Astrocyte of the hippocampus (primary cell): Measurements from ENCODE around the gene LRRC30.
A peak's percentile ranks its signal among the peaks of the same experiment; 100 is the strongest.
"Not testable (repeated sequence)": the region's sequence is repeated elsewhere in the genome, so short reads cannot be mapped to it uniquely, and the experiment has no call there.

Experiments
- DNase-seq: peaks from one replicate; pipeline ENCODE4 v3.0.0; 2011; ENCODE audit warnings: low read depth, low spot score

The LRRC30 gene

DNA sequence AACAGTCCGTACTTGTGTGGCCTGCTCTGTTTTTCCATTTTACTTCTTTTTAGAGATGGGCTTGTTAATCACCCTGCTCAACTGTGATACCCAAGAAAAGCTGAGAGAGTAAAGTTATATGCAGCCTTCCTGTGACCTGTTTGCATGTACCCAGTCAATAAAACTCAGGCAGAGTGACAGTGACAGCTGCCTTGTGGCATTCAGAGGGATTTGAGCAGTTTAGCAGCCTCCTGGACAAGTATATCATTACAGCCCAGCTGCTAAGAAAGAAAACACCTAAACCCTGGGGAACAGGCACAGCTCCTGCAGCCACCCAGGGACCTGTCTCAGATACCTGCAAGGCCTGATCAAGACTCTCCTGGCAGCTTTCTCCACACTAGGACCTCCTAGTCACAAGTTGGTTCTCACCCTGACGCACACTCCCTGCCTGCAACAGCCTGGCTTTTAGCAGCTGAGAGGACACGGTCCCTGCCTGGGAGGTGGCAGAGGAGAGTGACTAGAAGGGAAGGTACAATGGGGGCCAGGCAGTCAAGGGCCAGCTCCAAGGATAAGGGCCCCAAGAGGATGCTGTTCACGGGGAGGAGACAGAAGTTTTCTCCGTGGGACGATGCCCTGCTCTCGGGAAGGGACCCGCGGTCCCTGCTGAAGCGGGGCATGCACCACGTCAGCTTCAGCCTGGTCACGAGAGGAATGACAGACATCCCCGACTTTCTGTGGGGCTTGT, at the start of gene LRRC30:
TSS of gene LRRC30 (plus strand) at position 464 of the 724 bp plus-strand sequence. CDS start at position 514, 50 bp downstream.
- DNase-seq = no peak

DNA sequence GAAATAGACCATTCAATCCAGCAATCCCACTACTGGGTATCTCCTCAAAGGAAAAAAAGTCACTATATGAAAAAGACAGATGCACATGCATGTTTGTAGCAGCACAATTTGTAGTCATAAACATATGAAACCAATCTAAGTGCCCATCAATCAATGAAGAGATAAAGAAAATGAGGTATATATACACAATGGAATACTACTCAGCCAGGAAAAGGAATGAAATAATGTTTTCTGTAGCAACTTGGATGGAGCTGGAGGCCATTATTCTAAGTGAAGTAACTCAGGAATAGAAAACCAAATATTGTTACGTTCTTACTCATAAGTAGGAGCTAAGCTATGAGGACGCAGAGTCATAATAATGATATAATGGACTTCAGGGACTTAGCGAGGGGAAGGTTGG, 45.2 kb upstream of the LRRC30 start:
- DNase-seq = no peak

DNA sequence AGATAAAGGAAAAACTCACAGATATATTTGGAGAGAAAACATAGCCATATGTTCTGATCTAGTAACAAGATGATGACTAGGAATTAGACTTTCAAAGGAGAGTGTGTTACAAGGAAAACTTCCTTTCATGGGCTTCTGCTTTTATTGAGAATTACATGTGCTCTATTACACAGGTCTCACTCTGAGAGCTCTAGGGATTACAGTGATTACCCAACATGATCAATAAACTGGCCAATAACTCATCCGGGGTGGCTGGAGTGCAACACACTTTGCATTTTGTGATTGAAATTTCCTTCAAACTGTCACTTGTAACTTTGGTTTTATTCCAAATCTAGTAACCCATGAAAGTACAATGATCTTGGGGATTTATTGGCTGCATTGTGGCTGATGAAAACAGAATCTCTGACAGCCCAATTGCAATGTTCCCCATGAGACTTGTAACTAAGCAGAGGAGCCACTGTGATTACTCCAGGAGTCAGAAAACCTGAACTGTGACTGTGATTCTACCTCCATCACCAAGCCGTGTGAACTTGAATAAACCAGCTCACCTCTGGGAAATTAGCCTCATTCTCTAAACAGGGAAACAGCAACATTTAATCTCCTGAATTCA, 40.2 kb upstream of the LRRC30 start:
- DNase-seq = no peak

DNA sequence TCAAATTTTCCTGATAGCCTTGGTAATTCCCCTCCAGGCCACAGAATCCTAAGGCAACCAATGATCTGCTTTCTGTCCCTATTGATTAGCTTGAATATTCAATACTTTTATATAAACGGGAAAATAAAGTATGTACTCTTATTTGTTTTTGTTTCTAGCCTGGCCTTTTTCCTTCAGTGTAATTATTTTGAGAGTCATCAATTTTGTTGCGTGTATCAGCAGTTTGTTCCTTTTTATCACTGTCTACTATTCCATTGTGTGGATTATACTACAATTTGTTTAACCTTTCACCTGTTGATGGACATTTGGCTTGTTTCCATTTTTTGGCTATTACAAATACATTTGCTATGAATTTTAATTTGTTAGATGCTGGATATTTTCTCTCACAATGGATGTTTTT, 39.2 kb upstream of the LRRC30 start:
- no peak for DNase-seq

DNA sequence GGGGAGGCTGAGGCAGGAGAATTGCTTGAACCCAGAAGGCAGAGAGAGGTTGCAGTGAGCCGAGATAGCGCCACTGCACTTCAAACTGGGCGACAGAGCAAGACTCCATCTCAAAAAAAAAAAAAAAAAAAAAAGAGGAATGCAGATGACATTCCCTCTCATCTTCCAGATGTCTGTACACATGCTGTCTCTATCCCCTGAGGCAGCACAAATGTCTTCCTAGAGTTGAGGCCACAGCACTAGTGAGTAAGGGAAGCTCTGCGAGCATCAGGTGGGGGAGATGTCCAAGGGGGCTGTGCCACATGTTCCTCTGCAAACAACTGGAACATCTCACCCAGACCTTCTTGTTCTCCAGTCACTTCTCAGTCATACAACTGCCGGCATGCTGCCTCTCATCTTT, 35.6 kb upstream of the LRRC30 start:
- DNase-seq = no peak

DNA sequence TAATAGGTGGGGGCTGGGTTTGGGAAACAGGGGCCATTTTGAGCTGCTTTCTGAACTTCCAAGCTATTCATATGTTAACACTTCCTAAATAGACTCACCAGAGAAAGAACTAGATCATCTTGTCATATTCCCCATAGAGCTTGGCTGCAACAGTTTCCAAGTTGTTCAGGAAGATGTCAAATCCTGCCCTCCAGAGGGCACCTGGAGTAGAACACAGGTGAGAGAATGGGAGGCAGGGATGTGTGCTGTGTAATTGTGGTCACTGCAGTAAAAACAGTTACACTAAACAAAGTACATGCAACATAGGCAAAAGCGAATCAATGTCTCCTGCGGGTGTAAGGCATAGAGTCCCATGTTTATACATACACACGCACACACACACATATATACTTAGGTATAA, 34.5 kb upstream of the LRRC30 start:
- DNase-seq = no peak

DNA sequence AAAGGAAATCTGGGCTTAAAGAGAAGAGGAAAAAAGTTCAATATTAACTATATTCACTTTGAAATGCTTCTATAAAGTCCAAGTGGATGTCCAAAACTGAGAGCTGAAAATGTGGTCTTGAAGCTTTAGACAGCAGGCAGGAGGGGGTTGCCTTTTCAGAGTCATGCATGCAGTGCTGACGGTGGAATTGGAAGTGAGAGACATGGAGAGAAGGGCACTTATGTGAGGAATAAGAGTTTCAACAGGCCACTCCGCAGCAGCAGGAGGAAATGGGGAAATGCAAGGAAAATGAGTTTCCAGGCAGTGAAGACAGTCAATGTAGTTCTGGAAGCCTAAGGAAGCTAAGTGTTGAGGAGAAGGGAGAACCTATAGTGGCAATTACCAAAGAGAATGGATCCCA, 33.0 kb upstream of the LRRC30 start:
- no peak for DNase-seq

DNA sequence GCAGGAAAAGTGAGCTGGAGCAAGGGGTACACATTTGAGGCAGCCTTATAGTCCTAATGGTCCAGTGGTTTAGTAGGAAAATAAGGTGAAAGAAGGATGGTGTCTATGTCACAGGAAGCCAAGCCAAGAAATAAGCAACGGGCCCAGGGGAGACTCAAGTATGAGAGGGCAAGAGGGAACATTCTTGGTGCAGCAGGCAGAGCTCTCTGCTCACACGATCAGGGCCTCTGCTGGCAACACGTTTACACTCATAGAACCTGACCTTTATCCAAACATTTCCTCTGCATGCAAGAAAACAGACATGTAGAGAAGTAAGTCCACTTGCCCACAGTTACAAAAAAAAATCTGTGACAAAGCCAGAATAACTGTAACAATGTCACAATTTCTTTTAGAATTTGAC, 32.6 kb upstream of the LRRC30 start:
- no peak for DNase-seq

DNA sequence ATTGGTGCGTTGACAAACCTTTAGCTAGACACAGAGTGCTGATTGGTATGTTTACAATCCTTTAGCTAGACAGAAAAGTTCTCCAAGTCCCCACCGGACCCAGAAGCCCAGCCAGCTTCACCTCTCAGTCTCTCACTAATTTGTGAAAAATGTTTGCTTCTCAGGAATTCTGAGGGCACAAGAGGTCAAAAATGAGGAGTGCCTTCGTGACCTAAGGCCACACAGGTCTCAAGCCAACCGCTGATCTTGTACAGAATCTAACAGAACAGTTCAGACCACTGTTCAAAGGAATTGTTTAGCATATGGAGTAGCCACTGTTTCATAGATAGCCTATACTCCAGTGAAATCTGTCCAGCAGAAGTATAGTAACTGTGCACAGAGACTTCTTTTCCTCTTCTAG, 29.8 kb upstream of the LRRC30 start:
- DNase-seq = no peak

DNA sequence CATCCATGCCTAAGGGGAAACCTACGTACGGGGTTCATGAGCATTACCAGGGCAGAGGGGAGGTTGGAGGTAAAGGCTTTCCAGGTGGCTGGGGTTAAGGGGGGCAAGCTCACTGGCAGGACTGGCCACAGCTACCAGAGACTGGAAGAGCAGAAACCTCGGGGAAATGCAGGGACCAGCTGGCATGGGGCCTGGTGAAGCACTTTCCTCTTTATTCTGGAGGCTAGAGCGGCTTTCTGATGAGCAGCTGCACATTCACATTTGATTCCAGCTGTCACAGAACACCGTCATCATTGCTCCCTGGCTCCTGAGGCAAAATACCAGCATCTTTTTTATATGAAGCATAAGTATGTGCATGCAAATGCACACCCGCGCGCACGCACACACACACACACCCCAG, 28.7 kb upstream of the LRRC30 start:
- DNase-seq = no peak

DNA sequence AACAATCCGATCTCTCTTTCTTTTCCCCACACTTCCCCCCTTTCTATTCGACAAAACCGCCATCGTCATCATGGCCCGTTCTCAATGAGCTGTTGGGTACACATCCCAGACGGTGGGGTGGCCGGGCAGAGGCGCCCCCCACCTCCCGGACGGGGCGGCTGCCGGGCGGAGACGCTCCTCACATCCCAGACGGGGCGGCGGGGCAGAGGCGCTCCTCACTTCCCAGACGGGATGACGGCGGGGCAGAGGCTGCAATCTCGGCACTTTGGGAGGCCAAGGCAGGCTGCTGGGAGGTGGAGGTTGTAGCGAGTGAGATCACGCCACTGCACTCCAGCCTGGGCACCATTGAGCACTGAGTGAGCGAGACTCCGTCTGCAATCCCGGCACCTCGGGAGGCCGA, 27.3 kb upstream of the LRRC30 start:
- DNase-seq = not testable (repeated sequence)

DNA sequence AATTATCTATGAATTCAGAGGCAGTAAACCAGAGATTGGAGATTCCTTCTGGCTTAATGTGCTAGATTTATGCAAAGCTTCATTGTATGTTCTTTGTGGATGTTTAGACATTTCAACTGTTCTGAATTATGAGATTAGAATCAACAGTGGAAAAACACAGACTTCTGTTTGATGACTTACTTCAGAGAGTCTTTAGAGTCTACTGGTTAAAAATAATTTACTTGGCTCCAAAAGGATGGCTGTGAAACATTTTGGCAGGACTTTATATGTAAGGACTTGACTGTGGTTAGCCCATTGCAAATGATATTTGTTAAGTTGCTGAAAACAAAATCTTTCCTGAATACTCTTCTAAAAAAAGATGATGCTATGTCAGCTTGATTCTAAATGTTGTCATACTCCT, 25.5 kb upstream of the LRRC30 start:
- peak; percentile 30 for DNase-seq

DNA sequence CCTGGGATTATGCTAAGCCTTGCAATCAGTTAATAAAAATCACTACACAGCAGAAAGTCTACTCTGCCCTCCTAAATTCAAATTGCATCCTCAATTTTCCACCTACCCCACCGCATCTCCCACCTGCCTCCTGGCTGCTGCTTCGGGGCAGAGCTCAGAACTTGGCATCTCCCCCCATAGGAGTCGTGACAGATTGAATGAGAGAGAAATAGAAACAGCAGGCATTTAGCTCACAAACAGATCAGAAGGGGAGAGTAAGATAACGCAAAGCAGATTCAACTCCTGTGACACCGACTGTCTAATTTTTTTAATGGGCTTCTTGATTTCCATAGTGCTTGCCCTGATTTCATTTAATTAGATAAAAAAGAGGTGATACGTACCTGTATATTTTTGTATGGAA, 24.7 kb upstream of the LRRC30 start:
- no peak for DNase-seq

DNA sequence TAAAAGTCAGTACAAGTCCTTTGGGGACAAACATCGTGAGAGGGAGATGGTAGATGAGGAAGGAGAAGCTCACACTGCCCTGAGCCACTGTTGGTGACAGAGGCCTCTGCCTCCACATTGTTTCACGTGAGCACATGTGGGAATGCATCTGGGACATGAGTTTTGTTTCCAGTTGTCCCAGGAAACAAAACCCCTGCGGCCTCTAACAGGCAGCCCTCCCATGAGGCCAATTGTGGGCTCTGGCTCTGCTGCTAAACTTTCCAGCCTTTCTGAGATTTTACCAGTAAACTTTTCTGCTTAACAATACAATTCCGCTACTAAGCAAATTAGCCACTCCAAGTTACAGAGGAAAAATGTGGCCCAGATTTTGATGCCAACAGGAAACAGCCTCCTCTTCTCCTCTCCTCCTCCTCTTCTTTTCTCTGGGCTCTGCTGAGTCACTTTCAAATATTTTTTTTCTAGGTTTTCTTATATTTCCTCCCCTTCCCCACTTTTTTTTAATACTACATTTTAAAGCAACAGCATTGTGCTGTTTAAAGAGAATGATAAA, 23.4 kb upstream of the LRRC30 start:
- DNase-seq = no peak

DNA sequence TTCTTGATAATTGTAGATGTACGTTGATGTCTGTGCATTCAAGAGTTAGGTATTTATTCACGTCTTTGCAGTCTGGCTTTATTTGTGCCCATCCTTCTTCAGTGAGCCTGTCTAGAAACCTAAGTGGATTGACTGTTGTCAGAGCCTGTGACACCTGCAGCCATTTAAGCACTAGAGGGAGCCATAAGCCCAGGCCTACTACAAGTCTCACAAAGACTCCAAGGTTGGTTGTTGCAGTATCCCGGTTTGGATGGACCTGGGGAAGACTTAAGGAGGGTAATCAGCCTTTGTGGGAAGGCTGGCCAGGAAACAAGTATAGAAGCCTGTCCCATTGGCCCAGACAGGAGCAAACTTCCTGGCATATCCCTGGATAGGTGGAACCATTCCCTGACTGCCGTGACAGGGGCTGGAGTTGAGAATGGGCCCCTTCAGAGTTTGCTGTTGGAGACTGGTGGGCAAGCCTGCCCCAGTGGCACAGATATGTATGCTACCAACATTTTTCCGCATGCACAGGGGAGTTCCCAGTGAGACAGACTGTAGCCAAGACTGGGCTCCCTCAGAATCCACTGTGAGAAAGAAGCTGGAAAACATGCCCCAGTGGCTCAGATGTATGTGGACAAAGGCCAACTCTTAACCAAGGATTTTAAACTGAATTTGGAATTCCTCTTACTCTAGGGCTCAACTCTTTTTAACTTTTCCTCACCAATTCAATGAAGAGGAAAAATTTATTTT, 9.3 kb upstream of the LRRC30 start:
- DNase-seq = peak; percentile 72

DNA sequence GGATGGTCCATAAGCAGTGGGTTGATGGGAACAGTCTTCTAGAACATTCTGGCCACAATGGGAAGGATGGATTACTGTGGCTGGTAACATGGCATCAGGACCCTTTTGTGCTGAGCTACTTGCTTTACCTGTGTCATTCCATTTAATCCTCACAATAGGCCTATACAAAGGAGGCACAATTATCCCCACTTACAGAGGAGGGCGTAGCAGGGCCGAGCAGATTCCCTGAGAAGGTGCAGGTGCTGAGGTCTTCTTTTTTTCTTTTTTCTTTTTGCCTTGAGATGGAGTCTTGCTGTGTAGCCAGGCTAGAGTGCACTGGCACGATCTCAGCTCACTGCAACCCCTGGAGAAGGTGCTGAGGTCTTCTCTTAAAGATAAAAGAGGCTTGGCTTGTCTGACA, 6.7 kb upstream of the LRRC30 start:
- DNase-seq = no peak

DNA sequence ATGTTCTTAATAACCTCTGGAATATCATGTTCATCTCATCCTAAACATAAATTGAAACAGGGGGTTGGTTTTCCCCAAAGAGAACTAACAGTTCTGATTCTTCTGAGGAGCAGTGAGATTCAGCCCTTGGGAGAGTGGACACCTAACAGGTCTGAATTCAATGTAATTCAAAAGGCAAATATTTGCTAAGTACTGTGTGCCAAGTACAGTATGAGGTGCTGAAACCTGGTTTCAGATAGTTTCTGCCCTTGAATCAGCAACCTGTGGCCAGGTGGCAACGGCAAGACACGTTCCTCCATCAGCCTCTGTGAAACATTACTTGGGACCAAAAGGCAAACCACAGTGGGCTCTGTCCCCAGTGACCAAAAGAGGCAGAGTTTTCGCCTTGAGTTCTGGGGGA, 1.3 kb downstream of the LRRC30 start:
- DNase-seq = no peak

DNA sequence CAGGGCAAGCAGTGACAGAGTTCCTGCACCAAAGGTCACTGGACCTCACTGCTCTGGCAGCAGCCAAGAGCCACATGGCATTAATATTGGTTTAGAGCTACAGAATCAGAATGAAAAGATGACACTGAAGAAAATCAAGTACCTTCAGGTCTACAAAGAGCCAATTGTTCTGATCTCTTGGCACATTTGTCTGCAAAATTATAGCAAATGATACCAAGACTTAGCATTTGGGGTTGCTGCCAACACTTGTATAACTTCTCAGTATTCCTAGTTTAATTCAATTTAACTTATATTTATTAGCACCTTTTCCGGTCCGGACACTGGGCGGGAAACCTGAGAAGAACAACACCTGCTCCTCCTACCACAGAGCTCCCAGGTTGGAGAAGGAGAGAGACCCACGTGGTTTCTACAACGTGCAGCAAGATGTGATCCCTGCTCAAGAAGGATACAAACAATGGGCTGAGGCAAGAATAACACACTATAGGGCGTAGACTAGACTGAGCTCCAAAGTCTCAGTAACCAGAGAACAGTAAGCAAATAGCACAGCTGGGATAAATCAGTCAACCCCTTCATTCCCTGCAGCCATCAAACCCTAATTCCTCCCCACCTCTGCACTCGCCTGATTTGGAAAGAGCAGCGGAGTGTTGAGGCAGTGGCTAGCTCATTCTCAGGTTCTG, 2.4 kb downstream of the LRRC30 start:
- DNase-seq = no peak

DNA sequence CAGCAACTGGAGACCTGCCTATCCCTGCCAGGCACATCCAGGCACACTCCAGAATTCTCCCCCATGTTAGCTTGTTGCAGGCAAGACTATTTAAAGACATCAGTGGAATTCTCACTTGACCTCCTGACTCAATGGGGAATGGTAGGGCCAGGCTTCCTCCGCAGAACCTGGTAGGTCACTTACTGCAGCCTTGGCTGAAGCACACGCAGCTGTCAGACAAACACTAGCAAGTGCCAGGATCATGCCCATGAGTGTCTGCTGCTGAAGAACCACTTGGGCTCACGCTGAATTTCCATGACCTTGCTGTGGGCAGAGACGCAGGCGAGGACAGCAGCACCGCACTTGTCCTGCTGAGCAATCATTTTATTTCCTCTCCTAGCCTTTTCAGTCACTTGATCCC, 3.2 kb downstream of the LRRC30 start:
- DNase-seq = no peak

DNA sequence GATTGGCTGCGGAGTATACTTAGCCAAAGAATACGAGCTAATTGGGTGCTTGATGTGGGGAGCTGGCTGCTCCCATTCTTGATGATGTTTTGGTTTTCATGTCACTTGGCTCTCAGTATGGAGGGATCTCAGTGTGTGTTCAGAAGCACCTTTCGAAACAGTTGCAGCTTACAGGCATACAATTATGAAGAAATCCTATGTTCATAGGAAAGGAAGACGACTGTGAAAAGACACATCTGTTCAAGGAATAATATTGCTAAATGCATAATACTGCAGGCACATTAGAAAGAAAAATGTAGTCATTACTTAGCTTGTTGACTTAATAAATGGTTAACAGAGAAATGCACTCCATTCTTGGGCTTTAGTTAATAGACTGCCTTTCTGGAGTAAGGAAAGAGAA, 4.1 kb downstream of the LRRC30 start:
- no peak for DNase-seq

DNA sequence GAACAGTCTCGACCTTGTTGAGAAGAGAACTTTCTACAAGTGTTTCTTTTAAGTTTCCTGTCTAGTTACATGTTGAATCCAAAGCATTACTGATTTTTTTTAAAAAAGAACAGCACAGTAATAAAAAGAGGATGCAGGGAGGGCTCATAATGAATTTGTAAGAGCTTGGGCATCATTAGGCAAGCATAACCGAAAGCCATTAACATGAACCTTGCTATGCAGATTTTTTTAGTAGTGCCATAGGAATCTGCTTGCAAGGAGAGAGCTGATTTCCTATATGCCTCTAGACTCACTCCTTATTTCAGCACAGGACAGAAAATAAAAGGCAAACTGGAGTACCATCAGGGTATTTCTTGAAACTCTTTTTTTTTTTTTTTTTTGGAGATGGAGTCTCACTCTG, 5.2 kb downstream of the LRRC30 start:
- no peak for DNase-seq

DNA sequence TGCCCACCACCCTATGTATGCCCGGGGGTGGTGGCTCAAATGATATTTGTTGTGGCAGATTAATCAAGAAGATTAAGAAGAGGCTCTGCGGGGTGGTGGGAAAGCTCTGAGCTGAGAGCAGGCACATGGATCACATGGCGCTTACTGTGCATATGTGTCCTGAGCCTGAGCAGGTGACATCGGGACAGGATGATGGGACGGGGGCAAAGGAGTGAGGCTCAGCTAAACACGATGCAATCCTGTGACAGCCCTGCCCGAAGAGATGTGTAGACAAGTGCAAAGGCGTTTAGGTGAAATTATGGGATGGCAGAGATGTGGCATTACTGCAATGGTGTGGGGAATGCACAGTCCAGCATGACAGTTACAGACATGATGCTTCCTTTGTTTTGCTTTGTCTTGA, 6.0 kb downstream of the LRRC30 start:
- DNase-seq = no peak
